DND-41 (cell line): Measurements from ENCODE around the gene TXNDC2.

Source experiments
- EZH2 ChIP-seq: IDR thresholded peaks from 3 replicates; pipeline ENCODE4 v1.6.1; 2012; ENCODE audit warnings: borderline replicate concordance, low read depth, mild to moderate bottlenecking, moderate library complexity, low read length, inconsistent platforms; ENCODE audit not compliant: severe bottlenecking
- TF ChIP-seq, protein P1 (sequence below): IDR thresholded peaks from 2 replicates; pipeline ENCODE4 v1.5.1; 2012; ENCODE audit warnings: borderline replicate concordance, low read length, moderate library complexity, mild to moderate bottlenecking; ENCODE audit not compliant: poor library complexity, severe bottlenecking; ENCODE audit errors: extremely low read depth

DNA sequence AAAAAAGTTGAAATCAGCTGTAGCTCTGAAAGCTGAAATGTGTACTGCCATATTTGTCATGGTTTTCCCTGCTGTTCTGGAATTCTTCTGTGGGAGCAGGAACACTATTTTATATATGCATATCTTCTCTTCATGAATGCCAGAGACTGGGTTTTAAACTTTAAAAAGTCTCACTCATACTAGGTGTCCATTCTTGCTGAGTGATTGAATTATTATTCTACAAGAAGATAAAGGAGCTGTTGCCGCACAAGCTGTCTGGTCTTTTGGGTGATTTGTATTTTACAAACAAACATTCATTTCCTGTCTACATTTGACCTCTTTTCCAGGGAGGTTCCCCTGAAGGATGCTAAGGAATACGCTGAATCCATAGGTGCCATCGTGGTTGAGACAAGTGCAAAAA, 40.5 kb upstream of the TXNDC2 start:
- TF ChIP-seq, protein P1, sequence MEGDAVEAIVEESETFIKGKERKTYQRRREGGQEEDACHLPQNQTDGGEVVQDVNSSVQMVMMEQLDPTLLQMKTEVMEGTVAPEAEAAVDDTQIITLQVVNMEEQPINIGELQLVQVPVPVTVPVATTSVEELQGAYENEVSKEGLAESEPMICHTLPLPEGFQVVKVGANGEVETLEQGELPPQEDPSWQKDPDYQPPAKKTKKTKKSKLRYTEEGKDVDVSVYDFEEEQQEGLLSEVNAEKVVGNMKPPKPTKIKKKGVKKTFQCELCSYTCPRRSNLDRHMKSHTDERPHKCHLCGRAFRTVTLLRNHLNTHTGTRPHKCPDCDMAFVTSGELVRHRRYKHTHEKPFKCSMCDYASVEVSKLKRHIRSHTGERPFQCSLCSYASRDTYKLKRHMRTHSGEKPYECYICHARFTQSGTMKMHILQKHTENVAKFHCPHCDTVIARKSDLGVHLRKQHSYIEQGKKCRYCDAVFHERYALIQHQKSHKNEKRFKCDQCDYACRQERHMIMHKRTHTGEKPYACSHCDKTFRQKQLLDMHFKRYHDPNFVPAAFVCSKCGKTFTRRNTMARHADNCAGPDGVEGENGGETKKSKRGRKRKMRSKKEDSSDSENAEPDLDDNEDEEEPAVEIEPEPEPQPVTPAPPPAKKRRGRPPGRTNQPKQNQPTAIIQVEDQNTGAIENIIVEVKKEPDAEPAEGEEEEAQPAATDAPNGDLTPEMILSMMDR, result no peak
- TF ChIP-seq EZH2, result no peak
